HEK293 (cell line): Measurements from ENCODE around the gene S1PR4.

Source experiments
- CTCF ChIP-seq: fragments of 450-650 bp; formaldehyde crosslinking; IDR thresholded peaks from 2 replicates; pipeline ENCODE4 v1.5.1; 2016; ENCODE audit warnings: missing biosample characterization, missing genetic modification characterization
- MEIS1 ChIP-seq: sonication (generic); formaldehyde crosslinking; IDR thresholded peaks from 2 replicates; pipeline ENCODE4 v1.8.1; 2022; ENCODE audit warnings: missing genetic modification reagents, mild to moderate bottlenecking, borderline replicate concordance
- PATZ1 ChIP-seq: fragments of 450-650 bp; formaldehyde crosslinking; IDR thresholded peaks from 2 replicates; pipeline ENCODE4 v1.5.1; 2016; ENCODE audit warnings: missing biosample characterization, missing genetic modification characterization
- PRDM1 ChIP-seq: fragments of 450-650 bp; formaldehyde crosslinking; IDR thresholded peaks from 2 replicates; pipeline ENCODE4; 2016; ENCODE audit warnings: missing biosample characterization, missing genetic modification characterization
- SCRT1 ChIP-seq: fragments of 450-650 bp; formaldehyde crosslinking; IDR thresholded peaks from 2 replicates; pipeline ENCODE4 v1.5.1; 2016; ENCODE audit warnings: missing biosample characterization, missing genetic modification characterization, borderline replicate concordance
- SP7 ChIP-seq: fragments of 450-650 bp; formaldehyde crosslinking; IDR thresholded peaks from 2 replicates; pipeline ENCODE4 v1.5.1; 2016; ENCODE audit warnings: missing biosample characterization, missing genetic modification characterization
- ZBTB10 ChIP-seq: fragments of 450-650 bp; formaldehyde crosslinking; IDR thresholded peaks from 2 replicates; pipeline ENCODE4 v1.5.1; 2016; ENCODE audit warnings: missing biosample characterization, missing genetic modification characterization
- ZBTB48 ChIP-seq: fragments of 450-650 bp; formaldehyde crosslinking; IDR thresholded peaks from 2 replicates; pipeline ENCODE4 v1.5.1; 2016; ENCODE audit warnings: missing biosample characterization, missing genetic modification characterization
- ZBTB6 ChIP-seq: fragments of 450-650 bp; formaldehyde crosslinking; IDR thresholded peaks from 2 replicates; pipeline ENCODE4 v1.5.1; 2017; ENCODE audit warnings: missing biosample characterization, missing genetic modification characterization
- ZNF18 ChIP-seq: fragments of 450-650 bp; formaldehyde crosslinking; IDR thresholded peaks from 2 replicates; pipeline ENCODE4 v1.5.1; 2016; ENCODE audit warnings: missing biosample characterization, missing genetic modification characterization
- ZNF280D ChIP-seq: fragments of 450-650 bp; formaldehyde crosslinking; IDR thresholded peaks from 2 replicates; pipeline ENCODE4 v1.5.1; 2016; ENCODE audit warnings: missing biosample characterization, missing genetic modification characterization
- ZNF530 ChIP-seq: fragments of 450-650 bp; formaldehyde crosslinking; IDR thresholded peaks from 2 replicates; pipeline ENCODE4 v1.5.1; 2016; ENCODE audit warnings: low read depth, missing biosample characterization, missing genetic modification characterization
- ZNF623 ChIP-seq: fragments of 450-650 bp; formaldehyde crosslinking; IDR thresholded peaks from 2 replicates; pipeline ENCODE4 v1.5.1; 2016; ENCODE audit warnings: missing biosample characterization, missing genetic modification characterization
- ZNF626 ChIP-seq: fragments of 450-650 bp; sonication (Bioruptor Pico); formaldehyde crosslinking; IDR thresholded peaks from 2 replicates; pipeline ENCODE4 v1.5.1; 2018; ENCODE audit warnings: missing biosample characterization, missing genetic modification characterization, inconsistent platforms
- ZNF654 ChIP-seq: fragments of 450-650 bp; formaldehyde crosslinking; IDR thresholded peaks from 2 replicates; pipeline ENCODE4 v1.5.1; 2016; ENCODE audit warnings: low read depth, missing biosample characterization, missing genetic modification characterization
- ZNF658 ChIP-seq: fragments of 450-650 bp; formaldehyde crosslinking; IDR thresholded peaks from 2 replicates; pipeline ENCODE4; 2016; ENCODE audit warnings: missing biosample characterization, missing genetic modification characterization
- ZNF701 ChIP-seq: fragments of 450-650 bp; formaldehyde crosslinking; IDR thresholded peaks from 2 replicates; pipeline ENCODE4 v1.5.1; 2016; ENCODE audit warnings: missing biosample characterization, missing genetic modification characterization
- ZNF776 ChIP-seq: fragments of 450-650 bp; formaldehyde crosslinking; IDR thresholded peaks from 2 replicates; pipeline ENCODE4 v1.5.0; 2017; ENCODE audit warnings: missing biosample characterization, missing genetic modification characterization, borderline replicate concordance
- ZNF843 ChIP-seq: fragments of 450-650 bp; formaldehyde crosslinking; IDR thresholded peaks from 2 replicates; pipeline ENCODE4 v1.5.1; 2016; ENCODE audit warnings: missing biosample characterization, missing genetic modification characterization
- ZSCAN4 ChIP-seq: fragments of 450-650 bp; formaldehyde crosslinking; IDR thresholded peaks from 2 replicates; pipeline ENCODE4 v1.5.1; 2017; ENCODE audit warnings: missing biosample characterization, missing genetic modification characterization

Gene S1PR4

GRCh38 chr19:3163230-3163886 lies 15.2 kb upstream of the S1PR4 start (continued):
- TF ChIP-seq SCRT1 (tag by site-specific recombination) (peak; percentile 92), ZNF626 (no peak), ZNF654 (peak; percentile 90), ZBTB48 (tag by site-specific recombination) (peak; percentile 83), ZBTB6 (tag by site-specific recombination) (no peak), ZNF18 (no peak), ZNF776 (tag by site-specific recombination) (no peak), ZNF280D (no peak), SP7 (tag by site-specific recombination) (no peak), ZNF701 (tag by site-specific recombination) (no peak), PATZ1 (tag by site-specific recombination) (0 out of 2 replicates have a peak, but pooled peaks have one; percentile 21), ZNF530 (tag by site-specific recombination) (no peak), ZNF623 (tag by site-specific recombination) (no peak), PRDM1 (tag by site-specific recombination) (0 out of 2 replicates have a peak, but pooled peaks have one; percentile 22), ZBTB10 (tag by site-specific recombination) (peak; percentile 58), ZNF843 (no peak), CTCF (tag by site-specific recombination) (peak; percentile 78), ZNF658 (tag by site-specific recombination) (no peak), MEIS1 (no peak), ZSCAN4 (0 out of 2 replicates have a peak, but pooled peaks have one; percentile 13)
- TF ChIP-seq, all 188 proteins: peak for 13
